Right lobe of liver (tissue), 6 donors: ENCODE data around the gene PADI3. TPM values are rescaled to one million over a fixed set of nuclear protein-coding genes. Genes with fewer than 3 reads are reported as not detected.

Experiments used
- ATAC-seq, 4 donors: fragments of 200-7000 bp; cut with Tn5 transposase; one replicate each; pipeline ENCODE4 v1.9.1; 2020; ENCODE audit warnings: mild to moderate bottlenecking in 4 of 4, moderate library complexity in 4 of 4
- DNase-seq, 3 donors: peaks; one replicate each; pipeline ENCODE4 v3.0.0-alpha.2; 2020
- H3K27ac ChIP-seq, 3 donors: fragments of 200-600 bp; one replicate each; pipeline ENCODE4 v1.8.0; 2022
- H3K27me3 ChIP-seq, 2 donors: fragments of 200-600 bp; one replicate each; pipeline ENCODE4 v1.8.0; 2022
- H3K36me3 ChIP-seq, 4 donors: fragments of 200-600 bp; sonication (generic) in 1 of 4; one replicate each; pipeline versions ENCODE4 v1.5.1 to v1.8.0; 2017 to 2022; ENCODE audit warnings: control low read depth in 1 of 4
- H3K4me1 ChIP-seq, 4 donors: fragments of 200-600 bp; sonication (generic) in 1 of 4; one replicate each; pipeline versions ENCODE4 v1.5.1 to v1.8.0; 2017 to 2022; ENCODE audit warnings: control low read depth in 1 of 4
- H3K4me3 ChIP-seq, 3 donors: fragments of 200-600 bp; one replicate each; pipeline ENCODE4 v1.8.0; 2022
- H3K9me3 ChIP-seq, 4 donors: fragments of 200-600 bp; sonication (generic) in 1 of 4; one replicate each; pipeline versions ENCODE4 v1.5.1 to v1.8.0; 2017 to 2022; ENCODE audit warnings: control low read depth in 1 of 4
- POLR2A ChIP-seq: fragments of 450-650 bp; IDR thresholded peaks from one replicate; pipeline ENCODE4 v1.6.1; 2017; ENCODE audit warnings: antibody characterized with exemption, mild to moderate bottlenecking
- WGBS: methylation state at CpG from one replicate; pipeline ENCODE4 v1.1.6; 2018; ENCODE audit warnings: low coverage, low lambda C conversion rate; ENCODE audit not compliant: insufficient coverage; ENCODE audit errors: missing lambda C conversion rate; 5-methylcytosine and 5-hydroxymethylcytosine counted together
- intact Hi-C, 2 donors: fragments of 100-400 bp; cut with DNase I; formaldehyde crosslinking; loops; one replicate each; pipeline versions ENCODE4 v1.11.2 to v1.14.1; 2022
- total RNA-seq, 6 experiments: library from RNA; depleted of rRNA in 2 of 6; stranded (reverse); fragments of >200 nt in 2 of 6; fragmentation: NEBNext Ultra II Directional in 3 of 6; extraction: Animal tissue kit (Norgen Biotek cat#: 25700) in 3 of 6; gene quantifications; one replicate each; pipeline versions ENCODE4 v1.1.0 to v1.2.4, GENCODE V29; 2016 to 2023
- TF ChIP-seq, protein P1 (sequence below), 4 donors: fragments of 200-600 bp in 3 of 4; fragments of 450-650 bp in 1 of 4; IDR thresholded peaks; one replicate each; pipeline versions ENCODE4 v1.5.1 to v1.8.0; 2016 to 2022; ENCODE audit warnings: antibody characterized with exemption in 4 of 4, mild to moderate bottlenecking in 2 of 4
- donor health status: DM: no; HTN: yes; CAD: no.
- donor health status: DM: no; HTN: no; CAD: no.
- donor health status: DM: no; HTN: no; CAD: no.
- donor health status: DM: no; HTN: yes; CAD: no.
- donor health status: DM: no; HTN: yes; CAD: no.

The PADI3 gene
- total RNA-seq, 6 experiments from 2014 or later = not detected

- Histone ChIP-seq H3K27ac (no peak overlapping the region), H3K4me3 (no peak overlapping the region), H3K4me1 (no peaks in the 10 kb centered on the region), H3K27me3 (no peaks in the 10 kb centered on the region), H3K36me3 (no peaks in the 10 kb centered on the region), H3K9me3 (no peaks in the 10 kb centered on the region)
- DNase-seq (no peak), ATAC-seq (no peak)
- intact Hi-C loops = no loop called here
- 74% methylated on average over 4 of the region's 6 CpGs for whole genome bisulfite sequencing
- TF ChIP-seq, protein P1, sequence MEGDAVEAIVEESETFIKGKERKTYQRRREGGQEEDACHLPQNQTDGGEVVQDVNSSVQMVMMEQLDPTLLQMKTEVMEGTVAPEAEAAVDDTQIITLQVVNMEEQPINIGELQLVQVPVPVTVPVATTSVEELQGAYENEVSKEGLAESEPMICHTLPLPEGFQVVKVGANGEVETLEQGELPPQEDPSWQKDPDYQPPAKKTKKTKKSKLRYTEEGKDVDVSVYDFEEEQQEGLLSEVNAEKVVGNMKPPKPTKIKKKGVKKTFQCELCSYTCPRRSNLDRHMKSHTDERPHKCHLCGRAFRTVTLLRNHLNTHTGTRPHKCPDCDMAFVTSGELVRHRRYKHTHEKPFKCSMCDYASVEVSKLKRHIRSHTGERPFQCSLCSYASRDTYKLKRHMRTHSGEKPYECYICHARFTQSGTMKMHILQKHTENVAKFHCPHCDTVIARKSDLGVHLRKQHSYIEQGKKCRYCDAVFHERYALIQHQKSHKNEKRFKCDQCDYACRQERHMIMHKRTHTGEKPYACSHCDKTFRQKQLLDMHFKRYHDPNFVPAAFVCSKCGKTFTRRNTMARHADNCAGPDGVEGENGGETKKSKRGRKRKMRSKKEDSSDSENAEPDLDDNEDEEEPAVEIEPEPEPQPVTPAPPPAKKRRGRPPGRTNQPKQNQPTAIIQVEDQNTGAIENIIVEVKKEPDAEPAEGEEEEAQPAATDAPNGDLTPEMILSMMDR (IDR thresholded peaks at IDR 0.05) = no peak
- TF ChIP-seq POLR2A = no peak
Measured at GRCh38 chr1:17258758-17259130, 9.8 kb downstream of the PADI3 start.

GRCh38 chr1:17259233-17259873, 10.5 kb downstream of the PADI3 start:
- TF ChIP-seq, protein P1 (IDR thresholded peaks at IDR 0.05) = no peak
- TF ChIP-seq POLR2A = no peak
- intact Hi-C loops = no loop called here
- WGBS = 52% methylated on average over 11 of the region's 24 CpGs

DNA sequence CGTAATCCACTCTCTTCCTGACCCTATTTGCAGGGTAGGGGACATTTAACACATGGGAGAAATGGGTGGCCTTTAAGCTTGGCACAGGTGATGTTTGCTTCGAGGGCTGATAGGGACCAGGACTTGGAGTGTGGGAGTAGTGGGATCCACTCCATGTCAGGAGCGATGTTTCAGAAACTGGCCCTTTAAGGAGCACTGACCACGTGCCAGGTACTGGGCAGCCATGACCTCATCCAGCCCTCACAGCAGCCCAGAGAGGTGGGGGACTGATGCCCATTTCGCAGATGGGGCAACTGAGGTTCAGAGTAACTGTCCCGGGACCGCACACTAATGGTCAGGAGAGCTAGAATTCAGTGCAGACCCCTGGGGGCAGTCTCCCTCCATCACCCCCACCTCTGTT, 11.4 kb downstream of the PADI3 start:
- Histone ChIP-seq H3K4me3 (no peak overlapping the region), H3K4me1 (no peaks in the 10 kb centered on the region), H3K9me3 (no peaks in the 10 kb centered on the region), H3K27ac (no peak overlapping the region), H3K27me3 (no peaks in the 10 kb centered on the region), H3K36me3 (no peaks in the 10 kb centered on the region)
- 60% methylated on average over 2 of the region's 7 CpGs for WGBS
- intact Hi-C loops = no loop called here
- TF ChIP-seq POLR2A = no peak
- TF ChIP-seq, protein P1 (IDR thresholded peaks at IDR 0.05) = no peak
- ATAC-seq (no peak), DNase-seq (no peak)

More at GRCh38 chr1:17259233-17259873, 10.5 kb downstream of the PADI3 start:
- Histone ChIP-seq H3K9me3 (no peaks in the 10 kb centered on the region), H3K4me3 (no peak overlapping the region), H3K27me3 (no peaks in the 10 kb centered on the region), H3K36me3 (no peaks in the 10 kb centered on the region), H3K4me1 (no peaks in the 10 kb centered on the region), H3K27ac (no peak overlapping the region)
- no peak for ATAC-seq
- no peak for DNase-seq

DNA sequence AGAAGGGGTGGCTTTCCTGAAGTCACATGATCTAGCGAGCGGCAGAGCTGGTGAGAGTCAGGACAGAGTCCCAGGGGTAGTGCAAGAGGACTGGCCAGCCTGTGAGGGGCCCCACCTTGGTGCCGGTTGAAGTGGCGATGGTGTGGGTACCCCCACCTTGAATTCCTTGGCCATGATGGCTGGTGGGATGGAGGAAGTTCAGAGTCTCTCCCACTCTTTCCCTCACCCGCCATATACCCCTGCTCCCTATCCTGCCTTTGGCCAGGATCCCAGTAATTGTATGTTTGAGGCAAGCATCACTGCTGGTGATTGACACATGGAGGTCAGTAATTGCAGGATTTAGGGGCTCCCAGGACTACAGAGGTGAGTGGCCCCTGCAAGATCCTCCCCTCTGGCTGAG, 11.8 kb downstream of the PADI3 start:
- H3K9me3 ChIP-seq = no peaks in the 10 kb centered on the region
- TF ChIP-seq POLR2A = no peak
- H3K27ac ChIP-seq = no peak overlapping the region
- DNase-seq (no peak), ATAC-seq (no peak)
- H3K36me3 ChIP-seq = no peaks in the 10 kb centered on the region
- no peaks in the 10 kb centered on the region for H3K27me3 ChIP-seq
- 55% methylated on average over 2 of the region's 5 CpGs for WGBS
- no peak overlapping the region for H3K4me3 ChIP-seq
- H3K4me1 ChIP-seq = no peaks in the 10 kb centered on the region
- intact Hi-C loops = no loop called here

GRCh38 chr1:17263936-17264335, 15.0 kb downstream of the PADI3 start:
- DNase-seq (no peak), ATAC-seq (no peak)
- Histone ChIP-seq H3K27me3 (no peaks in the 10 kb centered on the region), H3K27ac (no peak overlapping the region), H3K9me3 (no peaks in the 10 kb centered on the region), H3K4me1 (no peaks in the 10 kb centered on the region), H3K36me3 (no peaks in the 10 kb centered on the region), H3K4me3 (no peak overlapping the region)
- no peak for TF ChIP-seq POLR2A
- TF ChIP-seq, protein P1 (IDR thresholded peaks at IDR 0.05) = no peak
- intact Hi-C loops = no loop called here
